Measurements from ENCODE around the gene USP8.

DNA sequence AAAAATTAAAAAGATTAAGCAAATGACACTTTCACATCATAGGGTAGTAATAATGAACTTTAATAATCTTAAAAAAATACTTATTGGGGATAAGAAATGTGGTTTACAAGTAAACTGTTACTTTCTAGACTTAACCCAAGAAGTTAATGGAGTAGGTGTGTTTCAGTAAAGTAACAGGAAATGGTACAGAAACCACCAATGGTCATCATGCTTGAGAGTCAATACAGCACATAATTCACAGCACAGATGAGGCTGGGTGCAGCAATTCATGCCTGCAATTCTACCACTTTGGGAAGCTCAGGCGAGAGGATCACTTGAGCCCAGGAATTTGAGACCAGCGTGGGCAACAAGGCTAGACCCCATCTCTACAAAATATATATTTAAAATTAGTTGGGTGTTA lies 133.8 kb downstream of the USP8 start:
- TF ChIP-seq POLR2A (IDR thresholded peaks at IDR 0.05; ENCODE audit: extremely low read depth, insufficient read length) (no peak), CTCF (IDR thresholded peaks at IDR 0.05; ENCODE audit: low read depth, low read length) (no peak), MYC (IDR thresholded peaks at IDR 0.05; ENCODE audit: low read depth, low read length) (no peak), MAX (IDR thresholded peaks at IDR 0.05; ENCODE audit: low read depth, low read length) (no peak)
